ENCODE measurements around the gene TMEM125.

DNA sequence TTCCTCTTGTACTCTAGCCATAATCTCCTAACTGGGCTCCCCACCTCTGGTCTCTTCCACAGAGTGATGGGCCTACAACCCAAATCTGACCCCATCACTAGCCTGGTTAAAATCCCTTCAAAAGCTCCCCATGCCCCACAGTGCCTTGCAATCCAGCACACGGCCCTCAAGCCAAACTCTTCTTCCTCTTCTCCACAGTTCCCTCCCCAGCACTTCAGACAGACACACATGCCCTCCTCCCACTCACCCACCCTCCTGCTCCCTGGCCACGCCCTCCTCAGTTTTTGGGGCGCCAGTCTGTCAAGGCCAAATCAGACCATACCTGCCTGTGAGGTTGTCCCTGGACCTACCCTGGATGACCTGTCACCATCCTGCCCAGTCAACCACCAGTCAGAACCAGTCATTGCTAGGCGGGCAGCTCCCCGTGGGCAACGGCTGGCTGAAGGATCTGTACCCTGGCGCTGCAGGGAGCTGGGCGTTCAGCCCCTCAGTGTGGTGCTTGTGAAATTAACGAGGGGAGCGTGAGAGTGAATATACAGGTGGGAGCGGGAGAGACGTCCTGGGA lies 14.8 kb downstream of the TMEM125 start:
- TF ChIP-seq CTCF (IDR thresholded peaks at IDR 0.05) (no peak), POLR2A (IDR thresholded peaks at IDR 0.05) (no peak)
